Esophagus muscularis mucosa (tissue), 4 donors: Measurements from ENCODE around the gene CASP2. TPM values are rescaled to one million over a fixed set of nuclear protein-coding genes. Genes with fewer than 3 reads are reported as not detected.

Experiments
- DNase-seq: peaks from one replicate; pipeline ENCODE4 v3.0.0-alpha.2; 2017; ENCODE audit errors: extremely low spot score
- H3K27ac ChIP-seq, 4 donors: fragments of 200-600 bp; sonication (generic); replicated peaks in 1 of 4; 1 replicate in 3 of 4; 2 replicates in 1 of 4; pipeline ENCODE4 v1.5.1; 2016 to 2019; ENCODE audit warnings: mild to moderate bottlenecking in 1 of 4
- H3K27me3 ChIP-seq, 4 donors: fragments of 200-600 bp; sonication (generic); one replicate each; pipeline versions ENCODE4 v1.5.1 to v1.6.0; 2016 to 2019
- H3K36me3 ChIP-seq, 4 donors: fragments of 200-600 bp; sonication (generic); one replicate each; pipeline ENCODE4 v1.5.1; 2016 to 2019
- H3K4me1 ChIP-seq, 4 donors: fragments of 200-600 bp; sonication (generic); one replicate each; pipeline ENCODE4 v1.5.1; 2016 to 2019
- H3K4me3 ChIP-seq, 4 donors: fragments of 200-600 bp; sonication (generic); 1 replicate in 2 of 4; 2 replicates in 2 of 4; pipeline ENCODE4 v1.5.1; 2016 to 2019; ENCODE audit warnings: mild to moderate bottlenecking in 4 of 4, moderate library complexity in 1 of 4
- H3K9me3 ChIP-seq, 4 donors: fragments of 200-600 bp; sonication (generic); 1 replicate in 3 of 4; 2 replicates in 1 of 4; pipeline ENCODE4 v1.5.1; 2016 to 2019
- CTCF ChIP-seq, 3 experiments: fragments of 200-600 bp in 2 of 3; fragments of 450-650 bp in 1 of 3; sonication (generic) in 2 of 3; IDR thresholded peaks; one replicate each; pipeline ENCODE4 v1.5.1; 2017 to 2019; ENCODE audit warnings: antibody characterized with exemption in 3 of 3, mild to moderate bottlenecking in 2 of 3, moderate library complexity in 1 of 3
- EP300 ChIP-seq: sonication (generic); formaldehyde crosslinking; IDR thresholded peaks from one replicate; pipeline ENCODE4 v1.6.1; 2017; ENCODE audit warnings: antibody characterized with exemption
- POLR2A ChIP-seq: fragments of 450-650 bp; IDR thresholded peaks from one replicate; pipeline ENCODE4 v1.6.1; 2017; ENCODE audit warnings: antibody characterized with exemption, moderate library complexity, mild to moderate bottlenecking, low read depth
- POLR2AphosphoS5 ChIP-seq, 2 donors: sonication (generic); formaldehyde crosslinking; IDR thresholded peaks; one replicate each; pipeline ENCODE4 v1.6.1; 2017; ENCODE audit warnings: antibody characterized with exemption in 2 of 2
- WGBS: methylation state at CpG from one replicate; pipeline ENCODE4 v1.1.5; 2018; 5-methylcytosine and 5-hydroxymethylcytosine counted together
- intact Hi-C: fragments of 100-400 bp; cut with DNase I; formaldehyde crosslinking; loops from one replicate; pipeline ENCODE4 v1.15.1; 2023
- total RNA-seq, 4 donors: library from RNA; depleted of rRNA; stranded (reverse); fragments of >200 nt; gene quantifications; one replicate each; pipeline versions ENCODE4 v1.1.0 to v1.2.1, GENCODE V29; 2016

CASP2 gene
- total RNA-seq, 4 donors from 2014 or later = 7.1 to 11.7 (median 9.0) TPM

GRCh38 chr7:143281529-143281928 lies 6.6 kb upstream of the CASP2 start:
- H3K4me3 ChIP-seq = no peak overlapping the region
- peaks cover 13 to 20% (median 19%) of the 10 kb centered on the region in 4 donors for H3K4me1 ChIP-seq
- 95% methylated on average over 2 of the region's 2 CpGs for WGBS
- H3K36me3 ChIP-seq = no peaks in the 10 kb centered on the region
- no peaks in the 10 kb centered on the region for H3K27me3 ChIP-seq
- no peak overlapping the region for H3K27ac ChIP-seq
- DNase-seq = no peak
- H3K9me3 ChIP-seq = no peaks in the 10 kb centered on the region
- intact Hi-C loops = no loop called here
- TF ChIP-seq POLR2A (no peak), POLR2AphosphoS5 (IDR thresholded peaks at IDR 0.05) (no peak), EP300 (no peak), CTCF (IDR thresholded peaks at IDR 0.05) (no peak)

DNA sequence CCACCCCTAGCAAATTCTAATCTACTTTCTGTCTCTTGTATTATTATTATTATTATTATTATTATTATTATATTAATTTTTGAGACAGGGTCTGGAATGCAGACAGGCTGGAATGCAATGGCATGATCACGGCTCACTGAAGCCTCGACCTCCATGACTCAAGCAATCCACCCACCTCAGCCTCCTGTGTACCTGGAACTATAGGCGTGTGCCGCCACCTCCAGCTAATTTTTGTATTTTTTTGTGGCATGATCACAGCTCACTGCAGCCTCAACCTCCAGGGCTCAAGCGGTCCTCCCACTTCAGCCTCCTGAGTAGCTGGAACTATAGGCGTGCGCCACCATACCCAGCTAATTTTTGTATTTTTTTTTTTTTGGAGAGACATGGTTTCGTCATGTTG lies 6.0 kb upstream of the CASP2 start:
- Histone ChIP-seq H3K36me3 (no peaks in the 10 kb centered on the region), H3K4me3 (no peak overlapping the region)
- WGBS = 95% methylated on average over 8 of the region's 8 CpGs

DNA sequence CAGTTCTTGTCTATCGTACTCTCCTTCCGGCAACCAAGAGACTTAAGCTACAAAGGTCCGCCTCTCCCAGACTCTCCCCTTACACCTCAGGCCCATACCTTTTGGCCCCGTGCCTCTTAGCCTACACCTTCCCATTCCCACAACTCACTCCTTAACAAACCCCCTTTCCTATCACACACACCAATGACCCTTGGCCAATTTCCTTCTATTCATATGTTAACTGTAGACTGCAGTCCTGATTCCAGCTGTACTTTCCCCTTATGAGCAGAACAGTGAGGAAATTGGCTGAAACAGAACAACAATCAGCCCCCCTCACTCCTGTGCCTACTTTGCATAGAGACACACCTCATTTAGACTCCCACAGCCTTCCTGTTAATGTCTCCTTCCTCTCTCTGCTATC lies 4.8 kb upstream of the CASP2 start:
- peaks cover 21 to 30% (median 27%) of the 10 kb centered on the region in 4 donors for H3K4me1 ChIP-seq
- DNase-seq = no peak
- WGBS = 91% methylated on average over 4 of the region's 4 CpGs
- no peaks in the 10 kb centered on the region for H3K27me3 ChIP-seq
- H3K36me3 ChIP-seq = no peaks in the 10 kb centered on the region
- no peak overlapping the region for H3K4me3 ChIP-seq
- TF ChIP-seq POLR2A = no peak
- TF ChIP-seq CTCF (IDR thresholded peaks at IDR 0.05) = no peak
- TF ChIP-seq POLR2AphosphoS5 (IDR thresholded peaks at IDR 0.05) = no peak
- TF ChIP-seq EP300 = no peak
- no peak overlapping the region for H3K27ac ChIP-seq
- intact Hi-C loops = no loop called here
- no peaks in the 10 kb centered on the region for H3K9me3 ChIP-seq

More for the DNA sequence above, 6.0 kb upstream of the CASP2 start:
- Histone ChIP-seq H3K4me1 (peaks cover 13 to 22% (median 20%) of the 10 kb centered on the region in 4 donors), H3K27ac (no peak overlapping the region), H3K9me3 (no peaks in the 10 kb centered on the region), H3K27me3 (no peaks in the 10 kb centered on the region)
- TF ChIP-seq POLR2AphosphoS5 (IDR thresholded peaks at IDR 0.05) = no peak
- TF ChIP-seq CTCF (IDR thresholded peaks at IDR 0.05) = no peak
- no peak for TF ChIP-seq POLR2A
- no peak for TF ChIP-seq EP300
- no peak for DNase-seq
- intact Hi-C loops = no loop called here

DNA sequence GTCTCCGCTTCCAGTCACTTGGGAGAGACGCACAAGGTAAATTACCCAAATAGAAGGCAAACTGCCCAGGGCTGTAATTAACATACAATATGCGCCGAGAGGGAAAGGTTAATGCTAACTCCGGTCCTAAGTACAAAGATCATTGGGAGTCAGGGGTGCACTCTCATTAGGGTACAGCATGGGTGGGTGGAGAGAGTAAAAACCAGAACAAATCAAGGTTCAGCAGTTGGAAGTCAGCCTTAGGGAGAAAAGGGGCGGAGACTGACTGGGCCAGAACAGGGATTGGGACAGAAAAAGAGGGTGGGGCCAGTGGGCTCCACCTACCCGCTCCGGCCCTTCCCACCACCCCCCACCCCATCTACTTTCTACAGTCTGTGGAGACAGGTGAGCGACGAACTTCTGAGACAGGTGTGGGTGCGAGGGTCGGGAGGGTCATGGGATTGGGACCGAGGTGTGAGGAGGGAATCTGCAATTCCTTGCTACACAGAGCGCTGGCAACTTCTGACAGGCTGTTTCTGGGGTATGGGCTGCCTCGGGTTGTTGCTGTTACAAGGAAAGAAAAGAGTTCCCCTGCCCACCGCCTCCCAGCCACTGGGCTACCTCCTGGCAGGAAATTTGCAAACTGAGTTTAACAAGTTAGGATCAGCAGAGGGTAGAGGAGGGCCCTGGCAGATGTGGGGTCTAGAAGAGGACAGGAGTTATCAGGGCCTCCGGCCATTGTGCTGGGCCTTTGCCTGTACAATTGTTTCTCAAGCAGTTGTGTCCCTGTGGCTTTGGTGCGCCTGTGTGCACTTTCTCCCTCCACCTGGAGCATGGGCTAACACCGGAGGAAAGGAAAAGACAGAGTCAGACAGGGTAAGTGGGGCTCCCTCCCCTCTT lies 3.3 kb upstream of the CASP2 start, which contains the start of gene TMEM139:
TSS of gene TMEM139 (plus strand) at position 368 of the 879 bp plus-strand sequence. CDS start 1,000 bp downstream, outside the sequence.
- no peaks in the 10 kb centered on the region for H3K27me3 ChIP-seq
- peaks cover 20 to 31% (median 26%) of the 10 kb centered on the region in 4 donors for H3K4me1 ChIP-seq
- DNase-seq = no peak
- WGBS = 77% methylated on average over 12 of the region's 19 CpGs
- no peak within 1 kb of the TSS for H3K4me3 ChIP-seq
- TF ChIP-seq POLR2AphosphoS5 (IDR thresholded peaks at IDR 0.05) (no peak), EP300 (no peak), CTCF (IDR thresholded peaks at IDR 0.05) (no peak), POLR2A (no peak)
- no peak within 1 kb of the TSS for H3K27ac ChIP-seq
- no peaks in the 10 kb centered on the region for H3K9me3 ChIP-seq
- intact Hi-C loops = no loop called here
- H3K36me3 ChIP-seq = no peaks in the 10 kb centered on the region
